GM12874 (cell line): ENCODE measurements around the gene OR10P1.

Experiments used
- TF ChIP-seq, protein P1 (sequence below): IDR thresholded peaks from 2 replicates; pipeline ENCODE4 v1.5.1; 2011; ENCODE audit warnings: low read depth, mild to moderate bottlenecking, control low read depth, low read length, moderate library complexity; ENCODE audit not compliant: insufficient read depth

OR10P1 gene

DNA sequence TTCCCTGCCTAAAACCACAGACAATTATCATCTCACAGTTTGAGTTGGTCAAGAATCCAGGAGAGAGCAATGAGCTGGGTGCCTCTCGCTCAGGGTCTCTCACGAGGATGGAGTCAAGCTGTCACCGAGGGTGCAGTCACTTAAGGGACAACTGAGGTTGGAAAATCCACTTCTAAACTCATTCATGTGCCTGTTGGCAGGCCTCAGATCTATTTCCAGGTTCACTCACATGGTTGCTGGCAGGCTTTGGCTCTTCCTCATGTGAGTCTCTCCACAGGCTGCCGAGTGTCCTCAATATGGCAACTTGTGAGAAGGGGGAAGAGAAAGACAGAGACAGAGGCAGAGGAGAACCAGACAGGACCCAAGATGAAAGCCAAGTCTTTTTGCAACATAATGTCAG, 10.5 kb upstream of the OR10P1 start:
- TF ChIP-seq, protein P1, sequence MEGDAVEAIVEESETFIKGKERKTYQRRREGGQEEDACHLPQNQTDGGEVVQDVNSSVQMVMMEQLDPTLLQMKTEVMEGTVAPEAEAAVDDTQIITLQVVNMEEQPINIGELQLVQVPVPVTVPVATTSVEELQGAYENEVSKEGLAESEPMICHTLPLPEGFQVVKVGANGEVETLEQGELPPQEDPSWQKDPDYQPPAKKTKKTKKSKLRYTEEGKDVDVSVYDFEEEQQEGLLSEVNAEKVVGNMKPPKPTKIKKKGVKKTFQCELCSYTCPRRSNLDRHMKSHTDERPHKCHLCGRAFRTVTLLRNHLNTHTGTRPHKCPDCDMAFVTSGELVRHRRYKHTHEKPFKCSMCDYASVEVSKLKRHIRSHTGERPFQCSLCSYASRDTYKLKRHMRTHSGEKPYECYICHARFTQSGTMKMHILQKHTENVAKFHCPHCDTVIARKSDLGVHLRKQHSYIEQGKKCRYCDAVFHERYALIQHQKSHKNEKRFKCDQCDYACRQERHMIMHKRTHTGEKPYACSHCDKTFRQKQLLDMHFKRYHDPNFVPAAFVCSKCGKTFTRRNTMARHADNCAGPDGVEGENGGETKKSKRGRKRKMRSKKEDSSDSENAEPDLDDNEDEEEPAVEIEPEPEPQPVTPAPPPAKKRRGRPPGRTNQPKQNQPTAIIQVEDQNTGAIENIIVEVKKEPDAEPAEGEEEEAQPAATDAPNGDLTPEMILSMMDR = no peak

DNA sequence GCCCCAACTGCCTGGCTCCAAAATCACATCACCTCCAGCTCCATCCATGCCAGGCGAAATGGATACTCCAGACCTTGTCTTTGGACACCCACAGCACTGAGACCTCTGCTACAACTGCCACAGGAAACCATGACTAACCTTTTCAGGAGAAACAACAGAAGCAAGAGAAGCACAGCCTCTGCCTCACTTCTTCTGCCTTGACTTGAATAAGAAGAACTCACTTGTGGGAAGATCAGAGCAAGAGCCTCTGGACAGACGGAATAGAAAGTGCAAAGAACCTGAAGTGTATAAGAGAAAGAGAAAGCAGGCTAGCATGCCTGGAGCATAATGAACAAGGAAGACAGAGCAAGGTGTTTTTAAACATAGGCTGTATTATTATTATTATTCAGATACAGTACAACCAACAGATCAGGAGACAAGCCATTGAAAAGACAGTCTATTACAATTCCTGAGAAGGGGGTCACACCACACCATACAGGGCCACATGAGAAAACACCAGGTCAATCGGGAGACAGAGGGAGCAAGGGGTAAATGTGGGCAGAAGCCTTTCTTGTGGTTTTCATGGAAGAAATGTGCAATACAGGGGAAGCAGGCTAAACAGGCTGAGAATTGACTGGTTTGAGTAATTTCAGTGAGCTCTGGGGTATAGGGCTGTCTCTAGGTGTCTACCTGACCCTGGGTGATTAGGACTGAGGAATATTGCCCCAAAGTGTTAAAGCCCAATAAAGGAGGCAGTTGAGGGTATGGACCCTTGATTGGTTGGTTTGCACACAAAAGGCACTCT, 7.4 kb upstream of the OR10P1 start:
- TF ChIP-seq, protein P1 = no peak

DNA sequence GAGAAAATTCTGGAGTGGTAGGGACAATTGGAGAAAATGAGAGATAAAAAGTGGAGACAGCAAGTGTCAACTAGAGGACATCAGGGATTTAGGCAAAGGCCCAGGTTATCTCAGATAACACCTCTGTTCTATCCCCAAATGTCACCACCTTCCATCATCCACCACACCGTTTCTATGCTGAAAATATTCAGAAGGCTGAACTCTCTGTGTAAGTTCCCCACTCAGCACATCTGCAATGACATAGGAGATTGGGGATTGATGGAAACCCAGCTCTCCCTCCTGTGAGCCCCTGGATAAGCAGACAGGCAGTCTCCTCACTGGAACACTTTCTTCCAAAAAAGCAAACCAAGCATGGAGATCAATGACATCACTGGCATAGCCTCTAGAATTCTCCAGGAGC, 5.6 kb upstream of the OR10P1 start:
- TF ChIP-seq, protein P1 = no peak

DNA sequence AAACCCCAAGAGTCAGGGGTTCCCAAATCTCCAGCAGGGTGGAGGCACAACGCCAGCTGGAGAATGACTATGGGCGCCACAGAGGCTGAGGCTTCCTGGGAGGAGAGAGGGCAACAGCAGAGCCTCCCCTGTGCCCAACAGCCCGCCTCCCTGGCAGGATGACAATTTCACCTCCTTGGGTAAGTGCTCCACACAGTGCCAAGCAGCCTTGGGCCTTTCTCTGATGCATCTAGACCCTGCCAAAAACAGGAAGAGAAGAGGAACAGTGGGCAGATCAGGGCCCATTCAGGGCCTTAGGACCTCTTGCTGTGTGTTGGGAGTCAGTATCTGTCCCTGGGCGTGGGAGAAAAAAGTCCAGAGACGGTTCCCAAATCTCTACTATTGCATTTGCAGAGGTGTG, 5.0 kb upstream of the OR10P1 start:
- TF ChIP-seq, protein P1 = no peak

DNA sequence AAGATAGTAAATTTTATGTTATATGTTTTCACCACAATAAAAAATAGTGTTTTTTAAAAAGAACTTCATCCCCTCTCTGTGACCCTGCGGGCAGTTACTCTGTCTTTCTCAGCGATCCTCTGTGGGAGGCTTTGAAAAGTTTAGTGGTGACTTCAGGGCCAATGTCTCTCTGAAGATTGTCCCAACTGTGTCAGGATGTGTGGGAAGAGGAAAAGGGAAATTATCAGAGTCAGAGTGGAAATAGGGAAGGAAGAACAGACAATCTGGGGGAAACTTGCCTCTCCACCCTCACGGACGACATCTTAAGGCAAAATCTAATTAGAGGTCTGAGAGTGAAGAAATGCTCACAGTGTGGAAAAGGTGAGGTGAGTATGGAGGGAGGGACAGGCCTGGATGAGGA, 3.5 kb upstream of the OR10P1 start:
- TF ChIP-seq, protein P1 = no peak

DNA sequence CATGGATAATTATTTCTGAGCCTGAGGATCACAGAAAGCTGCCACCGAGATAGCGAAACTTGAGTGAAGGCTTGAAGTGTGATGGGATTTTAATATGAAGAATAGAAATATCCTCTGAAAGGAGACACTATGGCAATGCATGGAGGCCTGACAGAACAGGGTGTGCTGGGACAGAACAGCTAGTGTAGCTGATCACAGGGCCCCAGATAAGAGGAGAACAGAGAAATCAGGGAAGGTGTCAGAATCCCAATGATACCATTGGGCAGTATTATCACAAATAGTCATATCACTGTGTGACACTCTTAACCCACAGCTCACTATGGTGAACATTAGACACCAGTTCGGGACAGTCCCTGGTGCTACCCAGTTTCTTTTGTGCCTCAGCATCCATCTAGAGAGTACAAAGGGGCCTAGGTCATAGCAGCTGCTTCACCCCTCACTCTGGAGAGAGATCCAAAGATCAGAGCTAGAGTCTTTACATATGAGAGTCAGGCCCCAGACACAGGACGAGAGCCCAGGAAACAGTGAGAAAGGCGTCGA, 506 bp upstream of the OR10P1 start:
- TF ChIP-seq, protein P1 = no peak

DNA sequence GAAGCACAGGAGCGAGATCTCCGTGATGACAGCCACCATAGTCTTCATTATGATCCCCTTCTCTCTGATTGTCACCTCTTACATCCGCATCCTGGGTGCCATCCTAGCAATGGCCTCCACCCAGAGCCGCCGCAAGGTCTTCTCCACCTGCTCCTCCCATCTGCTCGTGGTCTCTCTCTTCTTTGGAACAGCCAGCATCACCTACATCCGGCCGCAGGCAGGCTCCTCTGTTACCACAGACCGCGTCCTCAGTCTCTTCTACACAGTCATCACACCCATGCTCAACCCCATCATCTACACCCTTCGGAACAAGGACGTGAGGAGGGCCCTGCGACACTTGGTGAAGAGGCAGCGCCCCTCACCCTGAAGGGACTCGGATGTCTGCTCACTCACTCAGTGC, 775 bp downstream of the OR10P1 start:
- TF ChIP-seq, protein P1 = no peak
